ENCODE data around the gene RTCA.
"Not testable (repeated sequence)": the region's sequence is repeated elsewhere in the genome, so short reads cannot be mapped to it uniquely, and the experiment has no call there.

Gene RTCA

GRCh38 chr1:100256273-100256672 lies 9.7 kb upstream of the RTCA start:
- not testable (repeated sequence) for H3K79me2 ChIP-seq (ENCODE audit: control insufficient read depth, insufficient read depth, low read length, unreplicated experiment); H2AFZ ChIP-seq (ENCODE audit: low read length, unreplicated experiment); H3K36me3 ChIP-seq (ENCODE audit: insufficient read depth, low read length); H3K27me3 ChIP-seq (ENCODE audit: insufficient read depth, low read length); H3K4me1 ChIP-seq (ENCODE audit: control insufficient read depth, insufficient read depth, low read length, unreplicated experiment); H3K27ac ChIP-seq (ENCODE audit: low read depth, low read length); H3K4me3 ChIP-seq (ENCODE audit: low read depth, low read length)

GRCh38 chr1:100258427-100258826 lies 7.6 kb upstream of the RTCA start:
- not testable (repeated sequence) for H3K27me3 ChIP-seq (ENCODE audit: insufficient read depth, low read length)

GRCh38 chr1:100261686-100262085 lies 4.3 kb upstream of the RTCA start:
- peaks cover 7% of the 10 kb centered on the region for H3K79me2 ChIP-seq (ENCODE audit: control insufficient read depth, insufficient read depth, low read length, unreplicated experiment)
- no peak overlapping the region for H2AFZ ChIP-seq (ENCODE audit: low read length, unreplicated experiment)
- peaks cover 4% of the 10 kb centered on the region for H3K4me1 ChIP-seq (ENCODE audit: control insufficient read depth, insufficient read depth, low read length, unreplicated experiment)
- H3K27ac ChIP-seq (ENCODE audit: low read depth, low read length) = no peak overlapping the region
- no peaks in the 10 kb centered on the region; the same call in 1 of the 2 replicates for H3K36me3 ChIP-seq (ENCODE audit: insufficient read depth, low read length)
- no peaks in the 10 kb centered on the region for H3K27me3 ChIP-seq (ENCODE audit: insufficient read depth, low read length)
- H3K4me3 ChIP-seq (ENCODE audit: low read depth, low read length) = no peak overlapping the region

More at GRCh38 chr1:100258427-100258826, 7.6 kb upstream of the RTCA start:
- not testable (repeated sequence) for H3K4me1 ChIP-seq (ENCODE audit: control insufficient read depth, insufficient read depth, low read length, unreplicated experiment); H3K79me2 ChIP-seq (ENCODE audit: control insufficient read depth, insufficient read depth, low read length, unreplicated experiment); H3K36me3 ChIP-seq (ENCODE audit: insufficient read depth, low read length); H3K4me3 ChIP-seq (ENCODE audit: low read depth, low read length); H3K27ac ChIP-seq (ENCODE audit: low read depth, low read length); H2AFZ ChIP-seq (ENCODE audit: low read length, unreplicated experiment)

GRCh38 chr1:100264081-100264480 lies 1.9 kb upstream of the RTCA start:
- not testable (repeated sequence) for H2AFZ ChIP-seq (ENCODE audit: low read length, unreplicated experiment); H3K27ac ChIP-seq (ENCODE audit: low read depth, low read length); H3K27me3 ChIP-seq (ENCODE audit: insufficient read depth, low read length); H3K4me3 ChIP-seq (ENCODE audit: low read depth, low read length)
- peaks cover 10% of the 10 kb centered on the region for H3K36me3 ChIP-seq (ENCODE audit: insufficient read depth, low read length)
- peaks cover 28% of the 10 kb centered on the region for H3K79me2 ChIP-seq (ENCODE audit: control insufficient read depth, insufficient read depth, low read length, unreplicated experiment)
- H3K4me1 ChIP-seq (ENCODE audit: control insufficient read depth, insufficient read depth, low read length, unreplicated experiment) = peaks cover 10% of the 10 kb centered on the region

- peaks cover 33% of the 10 kb centered on the region for H3K79me2 ChIP-seq (ENCODE audit: control insufficient read depth, insufficient read depth, low read length, unreplicated experiment)
- peaks cover 10% of the 10 kb centered on the region for H3K4me1 ChIP-seq (ENCODE audit: control insufficient read depth, insufficient read depth, low read length, unreplicated experiment)
- H3K27ac ChIP-seq (ENCODE audit: low read depth, low read length) = peak overlapping the region; percentile 33
- H3K4me3 ChIP-seq (ENCODE audit: low read depth, low read length) = peak overlapping the region; percentile 92
- peaks cover 15% of the 10 kb centered on the region for H3K36me3 ChIP-seq (ENCODE audit: insufficient read depth, low read length)
- H3K27me3 ChIP-seq (ENCODE audit: insufficient read depth, low read length) = no peaks in the 10 kb centered on the region
- peak overlapping the region; percentile 87 for H2AFZ ChIP-seq (ENCODE audit: low read length, unreplicated experiment)
Measured at GRCh38 chr1:100265562-100265930, 470 bp upstream of the RTCA start.

- Histone ChIP-seq H3K27ac (ENCODE audit: low read depth, low read length) (peak overlapping the region; percentile 26; the same call in 1 of the 2 replicates), H3K79me2 (ENCODE audit: control insufficient read depth, insufficient read depth, low read length, unreplicated experiment) (peaks cover 35% of the 10 kb centered on the region), H3K27me3 (ENCODE audit: insufficient read depth, low read length) (no peaks in the 10 kb centered on the region), H3K4me1 (ENCODE audit: control insufficient read depth, insufficient read depth, low read length, unreplicated experiment) (peaks cover 10% of the 10 kb centered on the region), H3K4me3 (ENCODE audit: low read depth, low read length) (peak overlapping the region; percentile 92), H2AFZ (ENCODE audit: low read length, unreplicated experiment) (peak overlapping the region; percentile 87), H3K36me3 (ENCODE audit: insufficient read depth, low read length) (peaks cover 21% of the 10 kb centered on the region)
Measured at GRCh38 chr1:100266741-100267140, 725 bp downstream of the RTCA start.

GRCh38 chr1:100267284-100267683 lies 1.3 kb downstream of the RTCA start:
- Histone ChIP-seq H3K27ac (ENCODE audit: low read depth, low read length) (no peak overlapping the region), H3K79me2 (ENCODE audit: control insufficient read depth, insufficient read depth, low read length, unreplicated experiment) (peaks cover 35% of the 10 kb centered on the region), H3K36me3 (ENCODE audit: insufficient read depth, low read length) (peaks cover 27% of the 10 kb centered on the region)

GRCh38 chr1:100268202-100268601 lies 2.2 kb downstream of the RTCA start:
- Histone ChIP-seq H2AFZ (ENCODE audit: low read length, unreplicated experiment) (no peak overlapping the region), H3K79me2 (ENCODE audit: control insufficient read depth, insufficient read depth, low read length, unreplicated experiment) (peaks cover 35% of the 10 kb centered on the region), H3K27ac (ENCODE audit: low read depth, low read length) (no peak overlapping the region), H3K27me3 (ENCODE audit: insufficient read depth, low read length) (no peaks in the 10 kb centered on the region), H3K4me3 (ENCODE audit: low read depth, low read length) (no peak overlapping the region), H3K4me1 (ENCODE audit: control insufficient read depth, insufficient read depth, low read length, unreplicated experiment) (peaks cover 10% of the 10 kb centered on the region), H3K36me3 (ENCODE audit: insufficient read depth, low read length) (peaks cover 30% of the 10 kb centered on the region)

More at GRCh38 chr1:100267284-100267683, 1.3 kb downstream of the RTCA start:
- Histone ChIP-seq H3K27me3 (ENCODE audit: insufficient read depth, low read length) (no peaks in the 10 kb centered on the region), H2AFZ (ENCODE audit: low read length, unreplicated experiment) (no peak overlapping the region), H3K4me1 (ENCODE audit: control insufficient read depth, insufficient read depth, low read length, unreplicated experiment) (peaks cover 10% of the 10 kb centered on the region), H3K4me3 (ENCODE audit: low read depth, low read length) (peak overlapping the region; percentile 92)

- Histone ChIP-seq H2AFZ (ENCODE audit: low read length, unreplicated experiment) (no peak overlapping the region), H3K27ac (ENCODE audit: low read depth, low read length) (no peak overlapping the region), H3K4me3 (ENCODE audit: low read depth, low read length) (no peak overlapping the region), H3K79me2 (ENCODE audit: control insufficient read depth, insufficient read depth, low read length, unreplicated experiment) (no peaks in the 10 kb centered on the region), H3K36me3 (ENCODE audit: insufficient read depth, low read length) (peaks cover 57% of the 10 kb centered on the region), H3K27me3 (ENCODE audit: insufficient read depth, low read length) (no peaks in the 10 kb centered on the region), H3K4me1 (ENCODE audit: control insufficient read depth, insufficient read depth, low read length, unreplicated experiment) (no peaks in the 10 kb centered on the region)
Measured at GRCh38 chr1:100277866-100278265, 11.8 kb downstream of the RTCA start.

- no peaks in the 10 kb centered on the region for H3K27me3 ChIP-seq (ENCODE audit: insufficient read depth, low read length)
- H2AFZ ChIP-seq (ENCODE audit: low read length, unreplicated experiment) = no peak overlapping the region
- peaks cover 44% of the 10 kb centered on the region for H3K36me3 ChIP-seq (ENCODE audit: insufficient read depth, low read length)
- no peaks in the 10 kb centered on the region for H3K4me1 ChIP-seq (ENCODE audit: control insufficient read depth, insufficient read depth, low read length, unreplicated experiment)
- H3K79me2 ChIP-seq (ENCODE audit: control insufficient read depth, insufficient read depth, low read length, unreplicated experiment) = no peaks in the 10 kb centered on the region
- no peak overlapping the region for H3K27ac ChIP-seq (ENCODE audit: low read depth, low read length)
- H3K4me3 ChIP-seq (ENCODE audit: low read depth, low read length) = no peak overlapping the region
Measured at GRCh38 chr1:100279358-100279923, 13.4 kb downstream of the RTCA start.

GRCh38 chr1:100279954-100280682 lies 14.1 kb downstream of the RTCA start:
- H3K36me3 ChIP-seq (ENCODE audit: insufficient read depth, low read length) = peaks cover 43% of the 10 kb centered on the region
- H3K27ac ChIP-seq (ENCODE audit: low read depth, low read length) = no peak overlapping the region
- no peaks in the 10 kb centered on the region for H3K79me2 ChIP-seq (ENCODE audit: control insufficient read depth, insufficient read depth, low read length, unreplicated experiment)
- no peak overlapping the region for H2AFZ ChIP-seq (ENCODE audit: low read length, unreplicated experiment)
- no peak overlapping the region for H3K4me3 ChIP-seq (ENCODE audit: low read depth, low read length)
- no peaks in the 10 kb centered on the region for H3K4me1 ChIP-seq (ENCODE audit: control insufficient read depth, insufficient read depth, low read length, unreplicated experiment)
- H3K27me3 ChIP-seq (ENCODE audit: insufficient read depth, low read length) = no peaks in the 10 kb centered on the region
